ENCODE measurements around the gene RAB3B.

The RAB3B gene

GRCh38 chr1:51976846-51977602 is 13.5 kb downstream of the RAB3B start:
- no peak for TF ChIP-seq GABPA (IDR thresholded peaks at IDR 0.05; ENCODE audit: low read depth)
- no peak for TF ChIP-seq REST (IDR thresholded peaks at IDR 0.05; ENCODE audit: insufficient replicate concordance, low read depth)
- TF ChIP-seq, protein P1, sequence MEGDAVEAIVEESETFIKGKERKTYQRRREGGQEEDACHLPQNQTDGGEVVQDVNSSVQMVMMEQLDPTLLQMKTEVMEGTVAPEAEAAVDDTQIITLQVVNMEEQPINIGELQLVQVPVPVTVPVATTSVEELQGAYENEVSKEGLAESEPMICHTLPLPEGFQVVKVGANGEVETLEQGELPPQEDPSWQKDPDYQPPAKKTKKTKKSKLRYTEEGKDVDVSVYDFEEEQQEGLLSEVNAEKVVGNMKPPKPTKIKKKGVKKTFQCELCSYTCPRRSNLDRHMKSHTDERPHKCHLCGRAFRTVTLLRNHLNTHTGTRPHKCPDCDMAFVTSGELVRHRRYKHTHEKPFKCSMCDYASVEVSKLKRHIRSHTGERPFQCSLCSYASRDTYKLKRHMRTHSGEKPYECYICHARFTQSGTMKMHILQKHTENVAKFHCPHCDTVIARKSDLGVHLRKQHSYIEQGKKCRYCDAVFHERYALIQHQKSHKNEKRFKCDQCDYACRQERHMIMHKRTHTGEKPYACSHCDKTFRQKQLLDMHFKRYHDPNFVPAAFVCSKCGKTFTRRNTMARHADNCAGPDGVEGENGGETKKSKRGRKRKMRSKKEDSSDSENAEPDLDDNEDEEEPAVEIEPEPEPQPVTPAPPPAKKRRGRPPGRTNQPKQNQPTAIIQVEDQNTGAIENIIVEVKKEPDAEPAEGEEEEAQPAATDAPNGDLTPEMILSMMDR (IDR thresholded peaks at IDR 0.05; ENCODE audit: insufficient read depth, low read length), result no peak
- TF ChIP-seq SPI1 (IDR thresholded peaks at IDR 0.05; ENCODE audit: borderline replicate concordance, low read depth), result no peak
- TF ChIP-seq POLR2AphosphoS5 (IDR thresholded peaks at IDR 0.05; ENCODE audit: low read depth), result no peak
- DNase-seq (ENCODE audit: low read depth in 1 of 2, low spot score in 1 of 2), result no peak
- no peak overlapping the region for H3K27ac ChIP-seq (replicated peaks)
- no peak overlapping the region for H3K4me3 ChIP-seq (replicated peaks; ENCODE audit: insufficient read depth, low read length)
- no peaks in the 10 kb centered on the region for H3K27me3 ChIP-seq (ENCODE audit: insufficient read depth, poor library complexity, severe bottlenecking)

DNA sequence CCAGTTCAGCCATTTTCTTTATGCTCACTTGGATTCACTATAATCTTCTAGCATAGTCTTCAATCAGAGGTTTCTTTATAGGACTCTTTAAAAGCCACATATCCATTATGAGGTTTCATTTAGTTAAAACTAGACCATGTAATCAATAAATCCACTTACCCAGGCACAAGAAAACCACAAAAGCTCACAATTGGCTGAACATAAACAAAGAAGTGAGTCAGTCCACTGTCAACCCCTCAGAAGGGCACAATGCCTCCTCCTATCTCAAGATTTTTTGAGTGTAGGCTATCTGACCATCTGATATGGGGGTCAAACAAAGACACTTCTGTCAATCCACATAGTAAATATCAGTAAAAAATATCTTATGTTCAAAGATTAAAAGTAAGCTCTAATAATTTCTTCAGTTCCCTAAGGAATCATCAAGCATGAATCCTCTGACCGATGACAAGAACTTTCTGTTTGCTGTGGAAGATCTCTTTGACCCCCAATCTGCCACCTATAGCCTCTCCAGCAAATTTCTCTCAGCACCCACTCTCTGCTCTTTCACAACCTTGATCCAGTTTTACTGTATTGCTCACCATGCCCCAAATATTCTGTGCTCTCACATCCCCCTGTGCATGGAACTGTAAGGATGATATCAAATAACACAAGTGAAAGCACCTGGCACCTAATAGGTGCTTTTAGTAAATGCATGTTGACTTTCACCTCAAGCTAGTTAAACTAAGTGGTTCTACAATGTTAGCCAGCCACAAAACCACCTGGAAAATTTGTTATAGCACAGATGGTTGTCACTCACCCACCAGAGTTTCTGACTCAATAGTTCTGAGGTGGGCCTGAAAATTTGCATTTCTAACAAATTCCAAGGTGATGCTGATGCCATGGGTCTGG is 16.7 kb downstream of the RAB3B start:
- DNase-seq (ENCODE audit: low read depth in 1 of 2, low spot score in 1 of 2), result no peak
- H3K27me3 ChIP-seq (ENCODE audit: insufficient read depth, poor library complexity, severe bottlenecking), result no peaks in the 10 kb centered on the region
- H3K4me3 ChIP-seq (replicated peaks; ENCODE audit: insufficient read depth, low read length), result no peak overlapping the region
- H3K27ac ChIP-seq (replicated peaks), result no peak overlapping the region
- no peak for TF ChIP-seq POLR2AphosphoS5 (IDR thresholded peaks at IDR 0.05; ENCODE audit: low read depth)
- TF ChIP-seq, protein P1 (IDR thresholded peaks at IDR 0.05; ENCODE audit: insufficient read depth, low read length), result no peak
- TF ChIP-seq REST (IDR thresholded peaks at IDR 0.05; ENCODE audit: insufficient replicate concordance, low read depth), result no peak
- TF ChIP-seq SPI1 (IDR thresholded peaks at IDR 0.05; ENCODE audit: borderline replicate concordance, low read depth), result no peak
- no peak for TF ChIP-seq GABPA (IDR thresholded peaks at IDR 0.05; ENCODE audit: low read depth)

GRCh38 chr1:51969038-51969705 is 21.3 kb downstream of the RAB3B start:
- TF ChIP-seq POLR2AphosphoS5 (IDR thresholded peaks at IDR 0.05; ENCODE audit: low read depth) (no peak), REST (IDR thresholded peaks at IDR 0.05; ENCODE audit: insufficient replicate concordance, low read depth) (no peak), SPI1 (IDR thresholded peaks at IDR 0.05; ENCODE audit: borderline replicate concordance, low read depth) (no peak), GABPA (IDR thresholded peaks at IDR 0.05; ENCODE audit: low read depth) (no peak)
- TF ChIP-seq, protein P1 (IDR thresholded peaks at IDR 0.05; ENCODE audit: insufficient read depth, low read length), result no peak
- no peak for DNase-seq (ENCODE audit: low read depth in 1 of 2, low spot score in 1 of 2)
- no peaks in the 10 kb centered on the region for H3K27me3 ChIP-seq (ENCODE audit: insufficient read depth, poor library complexity, severe bottlenecking)
- no peak overlapping the region for H3K4me3 ChIP-seq (replicated peaks; ENCODE audit: insufficient read depth, low read length)
- no peak overlapping the region for H3K27ac ChIP-seq (replicated peaks)
